K562 (cell line): ENCODE data around the gene AMIGO1. TPM values are rescaled to one million over a fixed set of nuclear protein-coding genes. Genes with fewer than 3 reads are reported as not detected.

Experiments
- CEBPG ChIP-seq, 3 experiments: fragments of 200-800 bp in 1 of 3; sonication (Bioruptor generic) in 1 of 3; sonication (generic) in 1 of 3; formaldehyde crosslinking in 1 of 3; IDR thresholded peaks in 2 of 3; conservative IDR thresholded peaks in 1 of 3; 2 replicates each; pipeline versions ENCODE4 v1.6.1 to v1.8.0; 2016 to 2022; ENCODE audit warnings: missing compliant biosample characterization in 2 of 3, missing genetic modification characterization in 2 of 3, mild to moderate bottlenecking in 1 of 3, missing genetic modification reagents in 1 of 3
- CREBBP ChIP-seq: IDR thresholded peaks from one replicate; pipeline ENCODE4 v1.6.1; 2012; ENCODE audit warnings: low read depth, mild to moderate bottlenecking, control low read depth, inconsistent platforms, low read length
- FOXA3 ChIP-seq, 2 experiments: fragments of 450-650 bp in 1 of 2; sonication (generic) in 1 of 2; formaldehyde crosslinking; IDR thresholded peaks in 1 of 2; conservative IDR thresholded peaks in 1 of 2; 2 replicates each; pipeline versions ENCODE4 v1.4.0 to v1.8.0; 2020 to 2022; ENCODE audit warnings: mild to moderate bottlenecking in 2 of 2, missing genetic modification reagents in 1 of 2
- HDAC3 ChIP-seq: fragments of 450-650 bp; IDR thresholded peaks from 2 replicates; pipeline ENCODE4 v1.6.1; 2018; ENCODE audit warnings: borderline replicate concordance, mild to moderate bottlenecking, moderate library complexity; ENCODE audit not compliant: partially characterized antibody
- IRF2 ChIP-seq: sonication (generic); formaldehyde crosslinking; IDR thresholded peaks from 2 replicates; pipeline ENCODE4 v1.8.1; 2022; ENCODE audit warnings: mild to moderate bottlenecking, missing genetic modification reagents
- MAX ChIP-seq: sonication (generic); formaldehyde crosslinking; IDR thresholded peaks from 2 replicates; pipeline ENCODE4 v1.9.0; 2022; ENCODE audit warnings: mild to moderate bottlenecking, missing genetic modification reagents
- NELFE ChIP-seq: IDR thresholded peaks from 2 replicates; pipeline ENCODE4 v1.6.1; 2011; ENCODE audit warnings: mild to moderate bottlenecking; ENCODE audit not compliant: insufficient read depth, insufficient read length
- POLR2AphosphoS5 ChIP-seq: IDR thresholded peaks from 2 replicates; pipeline ENCODE4 v1.6.1; 2011; ENCODE audit warnings: mild to moderate bottlenecking, low read depth, low read length, moderate library complexity; ENCODE audit not compliant: control insufficient read depth, insufficient read depth
- RFX5 ChIP-seq: IDR thresholded peaks from 2 replicates; pipeline ENCODE4 v1.6.1; 2011; ENCODE audit warnings: low read depth, mild to moderate bottlenecking, improper control_type of control experiment, low read length
- RREB1 ChIP-seq: fragments of 250-450 bp; sonication (Bioruptor Pico); IDR thresholded peaks from 2 replicates; pipeline ENCODE4 v1.4.0; 2020
- SAFB ChIP-seq: fragments of 200-400 bp; formaldehyde crosslinking; IDR thresholded peaks from 2 replicates; pipeline ENCODE4 v1.6.1; 2017; ENCODE audit warnings: low read depth, low read length, borderline replicate concordance
- ZKSCAN1 ChIP-seq: fragments of 150-350 bp; IDR thresholded peaks from 2 replicates; pipeline ENCODE4 v1.6.1; 2016; ENCODE audit warnings: low read depth, low read length
- ZNF143 ChIP-seq: sonication (generic); formaldehyde crosslinking; IDR thresholded peaks from 2 replicates; pipeline ENCODE4 v1.9.0; 2022; ENCODE audit warnings: mild to moderate bottlenecking, missing genetic modification reagents
- ZNF398 ChIP-seq: fragments of 250-450 bp; sonication (Bioruptor Pico); IDR thresholded peaks from 2 replicates; pipeline ENCODE4 v1.8.0; 2021; ENCODE audit warnings: moderate library complexity, mild to moderate bottlenecking, inconsistent platforms
- ZNF436 ChIP-seq: fragments of 250-450, 450-650 bp; sonication (Bioruptor Pico); formaldehyde crosslinking; IDR thresholded peaks from 2 replicates; pipeline ENCODE4 v1.7.0; 2020; ENCODE audit warnings: mild to moderate bottlenecking
- ZNF511 ChIP-seq: sonication (generic); formaldehyde crosslinking; IDR thresholded peaks from 2 replicates; pipeline ENCODE4 v1.8.0; 2022; ENCODE audit warnings: mild to moderate bottlenecking, missing genetic modification reagents
- ZNF75A ChIP-seq: fragments of 450-650 bp; formaldehyde crosslinking; IDR thresholded peaks from 2 replicates; pipeline ENCODE4 v1.4.0; 2020; ENCODE audit warnings: mild to moderate bottlenecking
- ZNF830 ChIP-seq: fragments of 250-450 bp; sonication (Bioruptor Pico); IDR thresholded peaks from 2 replicates; pipeline ENCODE4 v1.5.0; 2021; ENCODE audit warnings: mild to moderate bottlenecking
- polyA plus RNA-seq, 8 experiments: library from polyadenylated mRNA; depleted of rRNA in 4 of 8; stranded (reverse) in 5 of 8; unstranded in 3 of 8; fragments of >200 nt; fragmentation: Nextera tagmentation in 2 of 8; fragmentation: Illumina TruSeq in 1 of 8; extraction: Ambion mirVana in 2 of 8; extraction: Trizol in 1 of 8; gene quantifications; 2 replicates each; pipeline versions ENCODE4 v1.2.1 to v1.2.3, GENCODE V29; 2011 to 2014; ENCODE audit warnings: inconsistent platforms in 1 of 8, missing spikeins in 1 of 8
- total RNA-seq, 7 experiments: library from RNA; depleted of rRNA in 6 of 7; stranded (reverse); fragments of >200 nt in 6 of 7; fragmentation: Illumina TruSeq in 2 of 7; extraction: Trizol in 2 of 7; gene quantifications; 2 replicates each; pipeline versions ENCODE4 v1.2.1 to v1.2.3, GENCODE V29; 2011 to 2021; ENCODE audit warnings: low replicate concordance in 1 of 7

Gene AMIGO1
- total and polyA plus RNA-seq, 9 of the 15 experiments (the other 6 are each of a cell fraction or from before 2014, with no cell fraction given): 0.24 to 1.0 (median 0.54) TPM

GRCh38 chr1:109483672-109484518 lies 25.6 kb downstream of the AMIGO1 start, which contains the start of gene ATXN7L2 (continued):
- TF ChIP-seq ZNF143: peak; percentile 68
- TF ChIP-seq ZNF830: peak; percentile 79; the same call in 1 of the 2 replicates
- no peak for TF ChIP-seq RREB1
- TF ChIP-seq IRF2 (CRISPR knock-in tag): no peak
- TF ChIP-seq NELFE: no peak
- no peak for TF ChIP-seq ZNF436 (CRISPR knock-in tag)
- no peak for TF ChIP-seq ZNF398
- TF ChIP-seq ZNF511 (CRISPR knock-in tag): peak; percentile 94; the same call in 1 of the 2 replicates
- no peak for TF ChIP-seq ZKSCAN1
- no peak for TF ChIP-seq CREBBP
- TF ChIP-seq SAFB: 0 out of 2 replicates have a peak, but pooled peaks have one; percentile 38
- TF ChIP-seq POLR2AphosphoS5: peak; percentile 65; the same call in 1 of the 2 replicates
- TF ChIP-seq ZNF75A (CRISPR knock-in tag): no peak
- TF ChIP-seq MAX: peak; percentile 95
- TF ChIP-seq CEBPG (CRISPR knock-in tag; IDR thresholded peaks at IDR 0.05): 0 out of 2 replicates have a peak, but pooled peaks have one; percentile 38
- TF ChIP-seq CEBPG (tag; conservative IDR thresholded peaks at IDR 0.05 in 1 of 2, IDR thresholded peaks at IDR 0.05 in 1 of 2): no peak
- no peak for TF ChIP-seq HDAC3
- no peak for TF ChIP-seq RFX5
- peak in 1 of 2 experiments; percentile 80; a peak in 1 of 4 replicates for TF ChIP-seq FOXA3 (CRISPR knock-in tag; conservative IDR thresholded peaks at IDR 0.05 in 1 of 2, IDR thresholded peaks at IDR 0.05 in 1 of 2)
